HUES6 (cell line): Measurements from ENCODE around the gene FAM90A1.
A peak's percentile ranks its signal among the peaks of the same experiment; 100 is the strongest.
"Not testable (repeated sequence)": the region's sequence is repeated elsewhere in the genome, so short reads cannot be mapped to it uniquely, and the experiment has no call there.

ENCODE experiments used
- H3K27ac ChIP-seq: 2 replicates; pipeline ENCODE4 v1.7.0; 2013; ENCODE audit warnings: low read depth, mild to moderate bottlenecking, low read length, inconsistent platforms
- H3K27me3 ChIP-seq: 2 replicates; pipeline ENCODE4 v1.6.1; 2013; ENCODE audit warnings: low read length; ENCODE audit not compliant: control insufficient read depth, insufficient read depth
- H3K36me3 ChIP-seq: 2 replicates; pipeline ENCODE4 v1.6.1; 2013; ENCODE audit warnings: low read length; ENCODE audit not compliant: control insufficient read depth, insufficient read depth
- H3K4me1 ChIP-seq: 2 replicates; pipeline ENCODE4 v1.6.1; 2013; ENCODE audit warnings: low read length; ENCODE audit not compliant: control insufficient read depth, insufficient read depth
- H3K4me3 ChIP-seq: 2 replicates; pipeline ENCODE4 v1.5.1; 2013; ENCODE audit warnings: low read depth, low read length
- H3K9ac ChIP-seq: one replicate; pipeline ENCODE4 v1.6.1; 2013; ENCODE audit warnings: mild to moderate bottlenecking, low read length
- H3K9me3 ChIP-seq: 2 replicates; pipeline ENCODE4 v1.6.1; 2013; ENCODE audit warnings: low read depth, low read length; ENCODE audit not compliant: control insufficient read depth, insufficient read depth

The FAM90A1 gene

DNA sequence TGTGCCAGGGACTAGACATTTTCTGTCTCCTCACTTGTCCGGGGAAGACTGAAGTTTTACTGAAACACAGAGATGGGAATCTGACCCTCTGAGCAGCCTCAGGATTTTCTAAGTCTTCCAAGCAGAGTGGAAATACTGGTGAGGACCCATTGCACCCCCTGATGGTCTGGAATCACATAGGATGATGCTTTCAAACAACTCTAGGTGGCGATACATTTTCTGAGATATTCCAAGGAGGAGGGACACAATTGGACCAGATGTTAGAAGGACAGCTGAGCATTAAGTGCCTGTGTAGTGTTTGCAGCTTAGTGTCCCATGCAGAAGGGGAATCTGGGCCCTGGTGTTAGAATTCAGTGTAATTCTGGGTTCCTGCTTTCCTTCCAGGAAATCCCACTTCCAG lies 39.3 kb downstream of the FAM90A1 start:
- not testable (repeated sequence) for H3K27ac ChIP-seq, H3K4me1 ChIP-seq, H3K4me3 ChIP-seq, H3K9me3 ChIP-seq, H3K36me3 ChIP-seq, H3K9ac ChIP-seq, H3K27me3 ChIP-seq

DNA sequence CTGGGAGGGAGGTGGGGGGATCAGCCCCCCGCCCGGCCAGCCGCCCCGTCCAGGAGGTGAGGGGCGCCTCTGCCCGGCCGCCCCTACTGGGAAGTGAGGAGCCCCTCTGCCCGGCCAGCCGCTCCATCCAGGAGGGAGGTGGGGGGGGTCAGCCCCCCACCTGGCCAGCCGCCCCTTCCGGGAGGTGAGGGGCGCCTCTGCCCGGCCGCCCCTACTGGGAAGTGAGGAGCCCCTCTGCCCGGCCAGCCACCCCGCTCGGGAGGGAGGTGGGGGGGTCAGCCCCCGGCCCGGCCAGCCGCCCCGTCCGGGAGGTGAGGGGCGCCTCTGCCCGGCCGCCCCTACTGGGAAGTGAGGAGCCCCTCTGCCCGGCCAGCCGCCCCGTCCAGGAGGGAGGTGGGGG lies 43.2 kb downstream of the FAM90A1 start:
- H3K9ac ChIP-seq, H3K27me3 ChIP-seq, H3K9me3 ChIP-seq, H3K4me1 ChIP-seq, H3K27ac ChIP-seq, H3K4me3 ChIP-seq, H3K36me3 ChIP-seq: not testable (repeated sequence)

GRCh38 chr12:8183346-8183745 lies 44.1 kb downstream of the FAM90A1 start:
- not testable (repeated sequence) for H3K4me3 ChIP-seq, H3K9me3 ChIP-seq, H3K36me3 ChIP-seq, H3K4me1 ChIP-seq, H3K27me3 ChIP-seq, H3K9ac ChIP-seq, H3K27ac ChIP-seq

DNA sequence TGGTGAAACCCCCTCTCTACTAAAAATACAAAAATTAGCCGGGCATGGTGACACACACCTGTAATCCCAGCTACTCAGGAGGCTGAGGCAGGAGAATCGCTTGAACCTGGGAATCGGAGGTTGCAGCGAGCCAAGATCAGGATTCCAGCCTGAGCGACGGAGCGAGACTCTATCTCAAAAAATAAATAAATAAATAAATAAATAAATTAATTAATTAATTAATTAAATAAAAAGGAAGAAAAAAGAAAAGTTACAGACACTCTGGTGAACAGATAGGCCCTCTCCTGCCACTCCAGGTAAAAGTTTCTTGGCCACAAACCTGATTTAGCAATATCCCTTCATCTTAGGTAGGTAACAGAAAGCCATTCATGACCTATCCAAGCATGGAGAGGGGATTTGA lies 44.5 kb downstream of the FAM90A1 start:
- not testable (repeated sequence) for H3K36me3 ChIP-seq, H3K27ac ChIP-seq, H3K27me3 ChIP-seq, H3K4me3 ChIP-seq, H3K9me3 ChIP-seq, H3K4me1 ChIP-seq, H3K9ac ChIP-seq

- not testable (repeated sequence) for H3K4me1 ChIP-seq, H3K27ac ChIP-seq, H3K9me3 ChIP-seq, H3K9ac ChIP-seq, H3K4me3 ChIP-seq, H3K36me3 ChIP-seq, H3K27me3 ChIP-seq
Measured at GRCh38 chr12:8181271-8181670, 46.1 kb downstream of the FAM90A1 start.

DNA sequence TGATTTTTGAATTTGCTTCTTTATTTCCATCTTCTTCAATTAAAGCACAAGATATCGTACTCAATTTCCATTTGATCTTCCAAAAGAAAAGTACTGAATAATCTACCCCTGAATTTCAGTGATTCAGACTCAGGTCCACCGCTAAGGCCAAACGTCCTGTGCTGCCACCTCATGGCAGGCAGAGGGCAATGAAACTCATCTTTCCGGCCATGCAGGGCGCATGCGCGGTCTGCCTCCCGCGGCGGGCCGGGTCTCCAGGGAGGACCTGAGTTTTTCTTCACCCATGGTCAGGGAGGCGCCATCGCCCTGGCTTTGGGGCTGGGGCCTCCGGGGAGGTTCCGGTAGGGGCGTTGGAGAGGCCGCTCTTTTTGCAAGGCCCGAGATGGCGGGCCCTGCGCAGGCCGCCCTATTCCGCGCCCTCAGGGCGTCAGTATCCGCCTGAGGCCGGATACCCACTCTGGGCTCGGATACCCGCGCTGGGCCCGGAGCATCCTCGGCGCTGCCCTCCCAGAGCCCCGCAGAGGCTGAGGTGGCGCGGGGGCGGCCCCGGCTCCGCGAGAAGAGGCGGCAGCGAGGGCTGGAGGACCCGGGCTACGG lies 47.3 kb downstream of the FAM90A1 start:
- not testable (repeated sequence) for H3K9me3 ChIP-seq, H3K9ac ChIP-seq, H3K27me3 ChIP-seq, H3K4me1 ChIP-seq, H3K27ac ChIP-seq, H3K36me3 ChIP-seq
- peak overlapping the region; percentile 59 for H3K4me3 ChIP-seq

GRCh38 chr12:8172911-8173310 lies 54.5 kb downstream of the FAM90A1 start:
- H3K4me3 ChIP-seq, H3K4me1 ChIP-seq, H3K9me3 ChIP-seq, H3K36me3 ChIP-seq, H3K9ac ChIP-seq, H3K27ac ChIP-seq, H3K27me3 ChIP-seq: not testable (repeated sequence)
